ENCODE data around the gene MTF1.

DNA sequence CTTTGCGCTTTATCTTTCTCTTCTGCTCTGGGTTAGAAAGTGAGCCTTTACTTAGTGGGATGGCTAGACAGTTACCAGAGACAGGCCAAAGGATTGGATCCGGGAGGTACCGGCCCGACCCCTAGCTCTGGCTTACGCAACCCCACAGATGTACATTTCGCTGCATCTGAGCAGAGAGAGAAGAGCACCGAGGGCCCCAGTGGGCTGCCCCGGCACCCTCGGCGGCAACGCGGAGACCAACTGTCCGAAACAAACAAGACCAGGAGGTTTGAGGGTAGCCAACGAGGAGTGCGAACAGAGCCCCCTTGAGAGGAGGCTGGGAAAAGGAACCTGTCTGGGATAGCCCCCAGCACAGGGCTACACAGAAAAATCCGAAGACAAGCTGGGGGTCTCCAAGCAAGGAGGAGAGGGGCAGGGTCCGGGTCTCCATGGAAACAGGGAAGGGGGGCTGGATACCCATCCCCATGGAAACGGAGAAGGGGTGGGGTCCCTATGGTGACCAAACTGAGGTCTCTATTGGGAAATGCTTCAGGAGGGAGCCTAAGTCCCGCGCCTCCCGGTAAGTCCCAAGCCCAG is 373 bp downstream of the MTF1 start:
- TF ChIP-seq POLR2A (IDR thresholded peaks at IDR 0.05; ENCODE audit: low read length) = no peak
- no peak for TF ChIP-seq GATA1 (IDR thresholded peaks at IDR 0.05; ENCODE audit: low read depth, low read length)

Data from erythroblast (primary cell).